ENCODE results near the gene TCF4. TPM values are rescaled to one million over a fixed set of nuclear protein-coding genes. Genes with fewer than 3 reads are reported as not detected.

The TCF4 gene
- total and polyA plus RNA-seq, 2 experiments from 2014 or later = 77.7 to 89.2 TPM

GRCh38 chr18:55356815-55357214, 231.2 kb downstream of the TCF4 start (continued):
- TF ChIP-seq, protein P1, sequence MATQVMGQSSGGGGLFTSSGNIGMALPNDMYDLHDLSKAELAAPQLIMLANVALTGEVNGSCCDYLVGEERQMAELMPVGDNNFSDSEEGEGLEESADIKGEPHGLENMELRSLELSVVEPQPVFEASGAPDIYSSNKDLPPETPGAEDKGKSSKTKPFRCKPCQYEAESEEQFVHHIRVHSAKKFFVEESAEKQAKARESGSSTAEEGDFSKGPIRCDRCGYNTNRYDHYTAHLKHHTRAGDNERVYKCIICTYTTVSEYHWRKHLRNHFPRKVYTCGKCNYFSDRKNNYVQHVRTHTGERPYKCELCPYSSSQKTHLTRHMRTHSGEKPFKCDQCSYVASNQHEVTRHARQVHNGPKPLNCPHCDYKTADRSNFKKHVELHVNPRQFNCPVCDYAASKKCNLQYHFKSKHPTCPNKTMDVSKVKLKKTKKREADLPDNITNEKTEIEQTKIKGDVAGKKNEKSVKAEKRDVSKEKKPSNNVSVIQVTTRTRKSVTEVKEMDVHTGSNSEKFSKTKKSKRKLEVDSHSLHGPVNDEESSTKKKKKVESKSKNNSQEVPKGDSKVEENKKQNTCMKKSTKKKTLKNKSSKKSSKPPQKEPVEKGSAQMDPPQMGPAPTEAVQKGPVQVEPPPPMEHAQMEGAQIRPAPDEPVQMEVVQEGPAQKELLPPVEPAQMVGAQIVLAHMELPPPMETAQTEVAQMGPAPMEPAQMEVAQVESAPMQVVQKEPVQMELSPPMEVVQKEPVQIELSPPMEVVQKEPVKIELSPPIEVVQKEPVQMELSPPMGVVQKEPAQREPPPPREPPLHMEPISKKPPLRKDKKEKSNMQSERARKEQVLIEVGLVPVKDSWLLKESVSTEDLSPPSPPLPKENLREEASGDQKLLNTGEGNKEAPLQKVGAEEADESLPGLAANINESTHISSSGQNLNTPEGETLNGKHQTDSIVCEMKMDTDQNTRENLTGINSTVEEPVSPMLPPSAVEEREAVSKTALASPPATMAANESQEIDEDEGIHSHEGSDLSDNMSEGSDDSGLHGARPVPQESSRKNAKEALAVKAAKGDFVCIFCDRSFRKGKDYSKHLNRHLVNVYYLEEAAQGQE (IDR thresholded peaks at IDR 0.05; ENCODE audit: unreplicated experiment) = no peak
- no peak for TF ChIP-seq ZNF114 (CRISPR knock-in tag; IDR thresholded peaks at IDR 0.05)
- TF ChIP-seq, protein P2, sequence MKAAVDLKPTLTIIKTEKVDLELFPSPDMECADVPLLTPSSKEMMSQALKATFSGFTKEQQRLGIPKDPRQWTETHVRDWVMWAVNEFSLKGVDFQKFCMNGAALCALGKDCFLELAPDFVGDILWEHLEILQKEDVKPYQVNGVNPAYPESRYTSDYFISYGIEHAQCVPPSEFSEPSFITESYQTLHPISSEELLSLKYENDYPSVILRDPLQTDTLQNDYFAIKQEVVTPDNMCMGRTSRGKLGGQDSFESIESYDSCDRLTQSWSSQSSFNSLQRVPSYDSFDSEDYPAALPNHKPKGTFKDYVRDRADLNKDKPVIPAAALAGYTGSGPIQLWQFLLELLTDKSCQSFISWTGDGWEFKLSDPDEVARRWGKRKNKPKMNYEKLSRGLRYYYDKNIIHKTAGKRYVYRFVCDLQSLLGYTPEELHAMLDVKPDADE (IDR thresholded peaks at IDR 0.05) = no peak
- TF ChIP-seq STAT1 (IDR thresholded peaks at IDR 0.05; ENCODE audit: unreplicated experiment) = no peak
- TF ChIP-seq NANOG (IDR thresholded peaks at IDR 0.05; ENCODE audit: borderline replicate concordance) = no peak

- no peak overlapping the region for H2AFZ ChIP-seq
- H3K27me3 ChIP-seq (ENCODE audit: insufficient read depth) = peaks cover 5% of the 10 kb centered on the region; the same call in 1 of the 2 replicates
- Mint-ChIP-seq H3K36me3 (ENCODE audit: low read depth) (no peaks in the 10 kb centered on the region), H3K4me1 (peaks cover 63% of the 10 kb centered on the region), H3K27ac (no peak overlapping the region), H3K9me3 (no peaks in the 10 kb centered on the region), H3K27me3 (ENCODE audit: insufficient read depth, low read depth, poor library complexity) (peaks cover 12% of the 10 kb centered on the region), H3K4me3 (no peak overlapping the region)
- ATAC-seq (no peak), DNase-seq (ENCODE audit: low spot score) (no peak)
- no peaks in the 10 kb centered on the region for H4K20me1 ChIP-seq (replicated peaks; ENCODE audit: insufficient read depth)
- no peaks in the 10 kb centered on the region for H3F3A ChIP-seq (replicated peaks; ENCODE audit: low read depth)
- peaks cover 16% of the 10 kb centered on the region; the same call in 1 of the 2 replicates for H3K79me2 ChIP-seq (replicated peaks; ENCODE audit: insufficient read depth)
- no peak overlapping the region for H3K27ac ChIP-seq (ENCODE audit: low read depth)
- H3K9me2 ChIP-seq (ENCODE audit: insufficient read depth) = no peaks in the 10 kb centered on the region
- TF ChIP-seq, protein P3, sequence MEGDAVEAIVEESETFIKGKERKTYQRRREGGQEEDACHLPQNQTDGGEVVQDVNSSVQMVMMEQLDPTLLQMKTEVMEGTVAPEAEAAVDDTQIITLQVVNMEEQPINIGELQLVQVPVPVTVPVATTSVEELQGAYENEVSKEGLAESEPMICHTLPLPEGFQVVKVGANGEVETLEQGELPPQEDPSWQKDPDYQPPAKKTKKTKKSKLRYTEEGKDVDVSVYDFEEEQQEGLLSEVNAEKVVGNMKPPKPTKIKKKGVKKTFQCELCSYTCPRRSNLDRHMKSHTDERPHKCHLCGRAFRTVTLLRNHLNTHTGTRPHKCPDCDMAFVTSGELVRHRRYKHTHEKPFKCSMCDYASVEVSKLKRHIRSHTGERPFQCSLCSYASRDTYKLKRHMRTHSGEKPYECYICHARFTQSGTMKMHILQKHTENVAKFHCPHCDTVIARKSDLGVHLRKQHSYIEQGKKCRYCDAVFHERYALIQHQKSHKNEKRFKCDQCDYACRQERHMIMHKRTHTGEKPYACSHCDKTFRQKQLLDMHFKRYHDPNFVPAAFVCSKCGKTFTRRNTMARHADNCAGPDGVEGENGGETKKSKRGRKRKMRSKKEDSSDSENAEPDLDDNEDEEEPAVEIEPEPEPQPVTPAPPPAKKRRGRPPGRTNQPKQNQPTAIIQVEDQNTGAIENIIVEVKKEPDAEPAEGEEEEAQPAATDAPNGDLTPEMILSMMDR (conservative IDR thresholded peaks at IDR 0.05; ENCODE audit: low read depth in 2 of 2) = no peak
- no peak for TF ChIP-seq NANOG (IDR thresholded peaks at IDR 0.05; ENCODE audit: borderline replicate concordance)
- TF ChIP-seq, protein P2 (IDR thresholded peaks at IDR 0.05) = no peak
- no peak overlapping the region for H3K4me3 ChIP-seq
- peaks cover 60% of the 10 kb centered on the region for H3K4me1 ChIP-seq (ENCODE audit: insufficient read depth)
- H3K4me2 ChIP-seq = 0 out of 2 replicates have a peak overlapping the region, but pooled peaks have one; percentile 28
- H3K36me3 ChIP-seq (ENCODE audit: insufficient read depth) = no peaks in the 10 kb centered on the region
Observed at GRCh38 chr18:55355223-55355622, 232.8 kb downstream of the TCF4 start.

Data from GM23338 (cell line).